T-helper 1 cell (primary cell): ENCODE measurements around the gene SHISAL1.

Experiments used
- DNase-seq, 5 donors: peaks; one replicate each; pipeline ENCODE4 v3.0.0-alpha.2; 2012 to 2020

Gene SHISAL1

DNA sequence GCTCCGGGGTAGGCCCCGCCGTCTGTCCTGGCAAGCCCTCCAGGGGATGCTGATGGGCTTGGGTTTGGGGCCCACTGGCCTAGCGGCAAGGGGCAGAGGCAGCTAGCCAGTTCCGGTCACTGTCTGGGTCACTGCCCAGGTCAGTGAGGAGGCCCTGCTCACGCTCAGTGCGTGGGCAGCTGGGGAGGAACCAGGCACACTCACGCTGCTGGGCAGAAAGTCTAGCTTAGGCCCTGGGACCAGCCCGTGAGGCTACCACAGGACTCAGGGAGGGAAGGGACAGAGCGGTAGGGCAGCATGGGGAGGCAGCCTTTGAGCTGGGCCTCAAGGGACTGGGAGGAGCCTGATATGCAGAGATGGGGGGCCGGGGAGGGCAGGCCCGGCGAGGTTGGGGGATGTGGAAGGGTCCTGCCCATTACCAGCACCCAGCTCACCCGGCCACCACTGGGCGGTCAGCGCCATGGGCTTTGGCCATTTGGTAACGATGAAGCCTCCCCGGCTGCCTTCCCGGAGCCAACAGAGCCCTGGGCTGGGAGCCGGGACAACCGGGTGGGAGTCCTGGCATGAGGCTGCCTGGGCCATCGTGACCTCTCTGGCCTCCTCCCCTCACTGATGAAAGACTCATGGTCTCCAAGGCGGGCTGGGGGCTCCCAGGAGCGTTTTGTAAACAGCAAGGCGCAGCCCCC lies 14.2 kb downstream of the SHISAL1 start:
- no peak for DNase-seq

DNA sequence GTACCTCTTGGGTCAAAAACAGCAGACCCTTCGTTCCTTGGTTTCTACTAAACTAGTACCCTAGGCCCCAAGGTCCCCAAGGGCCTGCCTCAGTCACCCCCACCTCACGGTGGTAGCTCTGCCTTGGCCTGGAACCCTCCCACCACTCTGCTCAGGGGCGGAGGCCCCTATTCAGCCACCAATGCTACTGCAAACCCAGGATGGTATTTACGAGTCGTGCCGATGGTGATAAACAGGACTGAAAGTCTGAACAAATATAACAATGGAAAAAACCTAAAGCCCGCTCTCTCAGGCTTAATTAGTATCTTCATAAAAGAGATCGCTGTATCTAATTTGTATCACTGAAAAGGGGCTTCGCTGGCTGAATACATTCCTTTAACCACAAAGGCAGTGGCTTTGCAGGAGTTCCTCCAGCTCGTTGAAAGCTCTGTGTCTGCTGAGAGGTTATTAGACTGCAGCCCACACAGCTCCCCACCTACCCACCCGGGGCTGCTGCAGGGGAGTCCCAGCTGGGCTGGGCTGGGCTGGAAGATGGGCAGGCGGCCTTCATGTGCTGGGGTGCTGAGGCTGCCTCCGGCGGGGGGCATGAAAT lies 15.2 kb downstream of the SHISAL1 start:
- DNase-seq, result no peak

DNA sequence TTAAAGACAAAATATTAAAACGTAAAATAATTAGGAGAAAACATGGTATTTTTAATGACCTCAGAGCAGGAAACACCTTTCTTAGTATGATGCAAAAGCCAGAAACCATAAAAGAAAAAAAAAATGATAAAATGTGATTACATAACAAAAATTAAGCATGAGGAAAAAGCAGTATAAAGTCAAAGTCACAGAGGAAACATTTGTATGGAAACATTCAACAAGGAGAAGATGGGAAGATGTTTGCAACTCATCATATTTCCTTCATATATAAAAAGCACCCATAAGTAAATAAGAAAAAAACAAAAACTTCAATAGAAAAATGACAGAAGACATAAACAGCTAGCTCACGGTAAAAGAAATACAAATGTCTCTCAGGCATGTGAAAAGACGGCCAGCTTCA lies 17.3 kb downstream of the SHISAL1 start:
- DNase-seq, result no peak

DNA sequence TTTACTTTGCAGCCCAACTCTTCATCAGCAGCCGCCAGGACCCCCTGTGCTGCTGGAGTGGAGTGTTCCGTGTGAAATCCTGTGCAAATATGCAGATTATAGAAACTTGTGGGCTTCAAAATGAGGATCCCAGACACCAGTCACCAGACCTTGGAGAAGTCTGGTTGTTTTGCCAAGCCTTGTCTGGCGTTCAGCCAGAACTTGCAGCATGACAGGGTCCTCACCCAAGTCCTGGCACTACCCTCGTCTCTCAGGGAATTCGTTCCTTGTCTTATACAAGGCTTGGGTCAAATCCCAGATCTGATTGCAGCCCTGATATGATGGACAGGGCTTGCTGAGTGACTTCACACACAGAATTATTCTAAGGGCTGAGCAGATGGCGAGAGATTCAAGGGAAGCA lies 18.9 kb downstream of the SHISAL1 start:
- no peak for DNase-seq

DNA sequence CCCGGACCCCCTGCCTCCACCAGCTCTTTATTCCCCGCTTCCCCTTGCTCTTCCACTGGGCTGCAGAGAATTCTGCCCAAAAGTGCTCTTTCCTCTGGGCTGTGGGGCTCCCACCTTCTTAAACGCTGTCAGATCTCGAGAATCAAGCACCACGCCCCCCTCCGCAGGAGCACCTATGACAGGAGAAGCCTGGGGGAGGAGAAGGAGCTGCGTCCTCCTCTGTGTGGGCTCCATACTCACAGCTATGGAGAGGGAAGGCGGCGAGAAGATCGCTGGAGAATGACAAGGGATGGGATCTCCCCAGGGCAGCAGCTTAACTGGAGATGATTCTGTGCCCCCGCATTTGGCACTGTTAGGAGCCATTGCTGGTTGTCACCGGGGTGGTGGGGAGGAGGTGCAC lies 19.7 kb downstream of the SHISAL1 start:
- no peak for DNase-seq

DNA sequence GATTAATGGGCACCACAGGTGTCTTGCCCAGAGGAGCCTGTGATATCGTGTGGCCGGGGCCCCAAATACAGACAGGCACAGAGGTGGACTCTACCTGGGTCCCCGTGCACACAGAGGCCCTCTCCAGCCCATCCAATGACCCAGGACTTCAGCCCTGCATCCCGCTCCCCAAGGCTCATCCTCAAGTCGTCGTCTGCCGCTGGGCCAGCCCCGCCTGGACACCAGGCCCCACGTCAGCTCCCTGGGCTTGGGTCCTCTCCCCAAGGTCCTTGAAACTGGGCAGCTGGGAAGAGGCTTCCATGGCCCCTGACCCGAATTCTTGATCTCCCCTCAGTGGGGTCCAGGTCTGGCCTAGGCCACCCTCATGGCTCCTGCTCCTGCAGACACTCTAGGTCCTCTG lies 20.2 kb downstream of the SHISAL1 start:
- DNase-seq, result no peak

DNA sequence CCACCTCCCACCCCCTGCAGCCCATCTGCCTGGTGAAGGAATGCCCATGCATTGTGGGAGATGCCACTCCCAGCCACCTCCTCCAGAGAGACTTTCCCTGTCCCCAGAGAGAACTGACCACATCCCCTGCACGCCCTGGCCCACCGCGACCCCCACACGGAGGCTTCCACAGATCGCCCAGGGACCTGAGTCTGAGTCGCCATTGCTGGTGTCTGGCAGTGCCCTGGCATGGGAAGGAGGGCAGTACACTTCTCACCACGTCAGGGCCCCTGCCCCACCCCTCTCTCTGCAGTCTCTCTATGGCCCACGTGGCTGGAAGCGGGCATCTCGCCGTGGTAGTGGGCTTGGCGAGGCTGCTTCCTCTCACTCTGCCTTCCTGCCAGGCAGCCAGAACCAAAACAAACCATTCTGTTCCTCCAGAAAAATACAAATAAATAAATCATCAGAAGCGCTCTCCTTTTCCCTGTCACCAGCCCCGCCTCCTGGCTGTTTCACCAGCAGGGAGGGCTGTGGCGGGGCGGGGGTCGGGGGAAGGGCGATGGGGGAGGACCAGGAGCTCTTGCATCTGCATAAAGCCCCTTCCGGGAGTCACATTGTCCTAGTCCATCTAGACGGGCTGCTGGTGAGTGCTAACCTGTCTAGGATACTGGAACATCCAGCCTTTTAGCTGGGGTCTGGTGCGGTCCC lies 20.9 kb downstream of the SHISAL1 start:
- DNase-seq, result no peak

DNA sequence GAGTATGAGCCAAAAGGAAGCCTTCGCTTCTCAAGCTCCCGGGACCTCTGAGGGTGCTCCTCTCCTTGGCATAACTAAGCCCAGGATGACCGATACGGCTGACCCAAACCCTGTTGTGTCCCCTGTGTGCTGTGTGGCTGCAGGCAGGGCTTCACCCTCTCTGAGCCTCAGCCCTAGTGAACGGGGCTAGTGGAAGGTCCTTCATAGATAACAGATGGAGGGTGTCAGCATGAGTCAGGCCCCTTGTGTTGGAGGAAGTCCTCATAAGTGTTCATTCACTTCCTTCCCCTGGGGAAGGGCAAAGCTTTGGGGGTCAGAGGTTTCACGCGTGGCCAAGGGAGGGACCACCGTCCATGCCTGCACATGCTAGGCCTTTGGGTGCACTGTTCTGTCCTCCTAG lies 21.5 kb downstream of the SHISAL1 start:
- DNase-seq, result no peak

DNA sequence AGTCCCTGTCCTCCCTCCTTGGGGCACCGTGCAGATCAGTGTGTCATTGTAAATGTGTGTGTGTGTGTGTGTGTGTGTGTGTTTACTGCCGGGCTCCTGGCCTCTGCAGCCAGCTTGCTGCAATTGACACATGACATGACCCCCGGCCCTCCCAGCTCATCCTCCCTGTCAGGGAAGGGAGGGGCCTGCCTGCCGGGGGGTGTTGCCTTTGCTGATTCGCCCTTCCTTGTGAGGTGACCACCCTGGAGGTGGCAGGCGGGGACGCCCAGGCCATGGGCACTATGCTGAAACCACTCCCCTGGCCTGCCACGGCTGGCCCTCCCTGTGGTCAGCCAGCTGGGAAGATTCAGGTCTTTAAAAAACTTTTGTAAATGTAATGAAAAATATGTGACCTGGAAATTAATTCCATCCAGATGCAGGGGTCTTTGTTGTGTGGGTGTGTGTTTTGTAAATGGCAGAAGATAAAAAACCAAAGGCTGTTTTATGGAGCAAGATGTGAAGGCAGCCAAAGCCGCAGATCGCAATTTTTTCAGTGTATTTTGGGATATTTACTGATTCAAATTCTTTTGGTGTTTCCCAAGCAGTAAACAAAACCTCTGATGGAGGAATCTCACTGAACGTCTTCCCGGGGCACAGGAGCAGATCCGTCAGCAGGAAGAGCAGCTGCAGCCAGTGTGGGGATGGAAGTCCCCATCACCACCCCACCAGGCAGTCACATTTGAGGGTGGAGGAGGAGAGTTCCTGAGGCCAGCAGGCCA lies 23.2 kb downstream of the SHISAL1 start:
- no peak for DNase-seq

DNA sequence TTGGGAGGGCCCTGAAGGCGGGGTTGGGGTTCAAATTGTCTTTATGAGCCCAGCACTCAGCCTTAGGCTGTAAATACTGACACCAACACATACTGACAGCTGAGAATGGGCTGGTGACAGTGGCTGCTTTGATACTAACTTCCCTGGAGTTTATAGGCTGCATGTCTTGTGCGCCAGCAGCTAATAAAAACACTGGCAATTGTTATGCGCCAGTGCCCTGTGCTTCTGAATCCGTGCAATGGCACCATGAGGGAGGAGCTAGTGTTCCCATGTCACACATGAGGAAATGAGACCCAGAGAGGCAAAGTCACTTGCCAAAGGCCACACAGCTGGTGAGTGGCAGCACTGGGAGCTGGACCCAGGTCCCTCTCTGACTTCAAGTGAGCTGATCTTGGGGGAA lies 23.8 kb downstream of the SHISAL1 start:
- DNase-seq, result no peak

DNA sequence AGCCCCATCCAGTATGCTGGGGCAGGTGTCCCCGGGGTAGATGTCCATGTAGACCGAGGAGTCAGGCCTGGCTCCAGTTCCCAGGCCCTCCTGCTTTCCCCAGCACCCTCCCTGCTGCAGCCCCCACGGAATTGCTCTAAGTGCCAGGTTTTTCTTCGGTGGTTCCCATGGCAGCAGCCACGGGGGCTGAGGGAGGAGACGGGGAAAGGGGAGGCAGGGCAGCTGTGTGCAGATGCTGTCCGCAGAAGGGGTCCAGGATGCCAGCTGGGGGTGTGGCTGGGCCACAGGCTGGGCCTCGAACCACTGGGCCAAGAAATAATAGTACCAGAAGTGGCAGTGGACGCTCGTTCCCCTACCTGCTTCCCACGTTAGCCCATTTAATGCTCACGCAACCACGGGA lies 25.0 kb downstream of the SHISAL1 start:
- DNase-seq, result no peak

DNA sequence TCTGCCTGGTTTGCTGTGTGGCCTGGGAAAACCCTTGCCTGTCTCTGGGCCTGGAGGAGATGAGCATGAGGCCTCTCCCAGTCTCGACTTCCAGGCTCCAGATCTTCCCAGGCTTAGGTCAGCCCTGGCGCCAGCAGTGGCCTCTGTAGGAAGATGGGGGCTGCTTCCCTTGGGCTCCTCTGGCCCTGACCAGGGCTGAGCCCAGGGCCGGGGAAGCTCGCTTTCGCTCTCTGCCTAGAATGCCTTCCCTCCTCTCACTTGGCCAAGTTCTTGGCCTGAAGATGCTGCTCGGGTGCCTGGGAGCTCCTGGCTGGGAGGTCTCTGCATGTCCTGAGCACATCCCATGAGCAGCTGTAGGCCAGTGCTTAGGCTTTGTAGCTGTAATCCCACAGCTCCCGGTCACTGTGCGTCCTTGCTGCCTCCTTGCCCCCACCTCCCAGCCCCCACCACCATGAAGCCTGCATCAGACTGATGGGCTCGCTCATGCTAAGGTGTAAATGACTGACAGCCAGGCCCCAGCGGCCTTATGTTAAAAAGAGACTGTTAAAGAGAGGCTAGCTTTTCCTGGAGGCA lies 25.5 kb downstream of the SHISAL1 start:
- DNase-seq, result no peak

DNA sequence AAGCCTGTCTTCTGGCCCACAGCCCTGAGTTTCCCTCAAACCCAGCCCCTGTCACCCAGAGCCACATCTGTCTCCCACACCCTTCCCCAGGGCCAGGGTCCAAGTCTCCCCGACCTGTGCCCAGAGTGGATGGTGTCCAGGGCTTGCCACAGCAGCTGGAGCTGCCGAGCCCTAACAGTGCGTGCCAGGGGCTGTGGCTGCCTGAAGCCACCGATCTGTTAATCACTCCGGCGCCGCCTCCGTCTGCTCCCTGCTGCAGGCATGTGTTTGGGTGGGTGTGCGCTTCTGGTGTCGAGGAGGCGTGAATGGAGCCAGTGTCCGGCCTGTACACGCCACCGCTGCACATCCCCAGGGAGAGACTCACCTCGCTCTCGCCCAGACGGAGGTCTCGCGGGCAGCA lies 26.1 kb downstream of the SHISAL1 start:
- no peak for DNase-seq

DNA sequence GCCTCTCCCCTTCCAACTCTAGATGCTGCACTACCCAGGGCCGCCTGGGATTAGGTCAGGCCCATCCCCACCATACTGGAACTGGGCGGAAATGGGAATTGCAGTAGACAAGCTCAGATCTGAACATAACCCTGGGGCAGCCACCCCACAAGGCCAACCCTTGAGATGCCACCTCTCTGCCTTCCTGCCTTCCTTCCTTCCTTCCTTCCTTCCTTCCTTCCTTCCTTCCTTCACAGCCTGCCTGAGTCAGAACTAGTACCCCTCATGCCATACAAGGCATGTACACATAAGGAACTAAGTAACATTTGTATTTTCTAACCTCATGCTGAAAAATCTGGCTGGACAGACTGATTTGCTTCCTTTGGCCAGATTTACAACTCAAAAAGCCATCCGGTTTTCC lies 28.0 kb downstream of the SHISAL1 start:
- no peak for DNase-seq

DNA sequence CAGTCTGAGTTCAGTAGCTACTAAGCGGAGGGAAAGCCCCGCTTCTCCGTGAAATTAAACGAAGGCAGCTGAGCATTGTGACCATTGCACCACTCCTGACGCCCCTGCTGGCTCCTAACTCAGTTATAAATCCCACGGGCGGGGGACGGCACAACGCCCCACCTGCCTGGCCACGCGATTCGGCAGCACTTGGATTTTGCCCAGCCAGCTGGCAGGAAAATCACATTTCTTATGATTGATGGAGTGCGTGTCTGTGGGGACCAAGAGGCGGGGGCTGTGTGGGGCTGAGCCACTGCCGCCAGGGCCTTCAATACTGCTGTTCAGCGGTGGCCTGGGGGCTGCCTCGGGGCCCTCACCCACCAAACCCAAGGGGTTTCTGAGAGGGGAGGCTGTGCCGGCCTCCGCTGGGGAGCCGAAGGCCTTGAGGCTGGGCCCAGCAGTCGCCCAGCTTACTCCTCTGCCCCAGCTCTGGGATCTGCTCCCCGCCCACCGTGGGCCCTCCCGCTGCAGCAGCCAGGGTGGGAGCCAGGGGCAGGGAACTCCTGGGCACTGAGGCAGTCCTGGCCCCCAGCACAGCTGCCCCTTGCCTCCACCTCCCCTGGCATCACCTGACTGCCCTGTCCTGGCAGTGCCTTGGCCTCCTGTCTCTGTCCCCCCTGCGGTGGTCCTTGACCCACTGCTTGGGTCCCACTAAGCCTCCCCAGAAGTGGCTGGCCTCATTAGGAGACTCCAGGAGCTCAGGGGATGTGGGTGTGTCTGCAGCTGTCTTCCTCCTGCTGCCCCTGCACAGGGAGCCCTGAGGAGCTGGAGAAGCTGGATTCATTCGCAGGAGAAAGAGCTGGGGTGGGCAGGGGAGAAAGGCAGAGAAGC lies 30.7 kb downstream of the SHISAL1 start:
- DNase-seq, result no peak

DNA sequence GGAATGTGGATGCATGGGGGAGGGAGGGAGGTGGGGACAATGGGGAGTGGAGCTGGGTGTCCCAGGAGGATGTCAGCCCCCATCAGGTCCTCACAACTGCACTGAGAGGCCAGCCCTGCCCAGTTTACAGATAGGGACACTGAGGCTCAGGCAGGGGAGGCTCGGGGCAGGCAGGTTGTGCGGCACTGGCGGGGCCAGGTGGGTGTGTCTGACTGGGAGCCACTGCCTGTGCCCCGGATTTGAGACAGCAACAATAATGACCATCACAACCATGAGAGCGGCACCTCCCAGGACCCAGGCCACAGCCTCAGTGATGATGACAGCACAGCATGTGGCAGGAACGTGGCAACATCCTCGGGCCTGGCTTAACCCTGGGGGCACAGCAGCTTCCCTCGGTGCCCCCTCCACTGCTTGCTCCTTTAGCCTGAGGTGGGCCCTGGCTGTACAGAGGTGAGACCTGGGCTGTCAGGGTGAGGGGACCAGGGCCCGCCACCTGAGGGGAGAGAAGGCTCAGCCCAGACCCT lies 32.0 kb downstream of the SHISAL1 start:
- no peak for DNase-seq

DNA sequence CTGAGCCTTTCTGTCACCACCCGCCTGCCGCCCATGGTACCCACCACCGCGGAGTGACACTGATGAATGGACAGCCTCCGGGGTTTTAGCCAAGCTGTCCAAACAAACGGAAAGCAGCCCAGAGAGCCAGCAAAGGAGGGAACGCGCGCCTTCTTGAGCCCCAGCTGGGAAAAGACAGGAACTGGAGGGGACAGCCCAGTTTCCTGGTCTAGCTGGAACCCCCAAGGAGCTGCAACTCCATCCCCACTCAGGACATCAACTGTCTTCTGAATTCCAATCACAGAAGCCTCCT lies 33.7 kb downstream of the SHISAL1 start:
- no peak for DNase-seq

DNA sequence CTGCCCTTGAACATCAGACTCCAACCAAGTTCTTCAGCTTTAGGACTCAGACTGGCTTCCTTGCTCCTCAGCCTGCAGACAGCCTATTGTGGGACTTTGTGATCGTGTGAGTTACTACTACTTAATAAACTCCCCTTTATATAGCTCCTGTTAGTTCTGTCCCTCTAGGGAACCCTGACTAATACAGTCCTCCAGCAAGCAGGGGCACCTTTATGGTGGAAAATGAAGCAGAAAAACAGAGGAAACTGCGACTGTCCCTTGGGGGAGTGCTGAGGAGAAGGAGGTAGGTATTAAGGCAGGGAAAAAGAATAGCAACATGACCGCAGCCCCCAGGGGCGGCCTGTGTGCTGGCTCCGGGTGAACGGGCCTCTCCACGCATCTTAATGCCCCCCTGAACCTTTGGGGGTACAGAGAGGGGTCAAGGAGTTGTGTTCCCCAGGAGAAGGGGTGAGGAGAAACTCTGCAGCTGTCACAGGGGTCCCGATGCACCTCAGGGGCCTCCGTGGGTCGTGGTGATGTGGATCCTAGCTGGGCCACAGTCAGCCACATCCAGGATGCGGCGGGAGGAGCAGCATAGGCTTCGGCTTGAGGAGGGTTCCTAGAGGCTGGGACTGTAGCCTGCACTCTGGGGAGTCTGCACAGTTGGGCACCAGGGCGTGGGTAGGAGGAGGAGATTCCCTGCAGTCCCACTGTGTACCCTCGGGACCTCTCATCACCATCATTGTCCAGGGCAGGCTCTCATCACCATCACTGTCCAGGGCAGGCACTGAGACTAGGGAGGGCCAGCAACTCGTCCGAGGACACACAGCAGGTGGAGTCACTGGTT lies 34.3 kb downstream of the SHISAL1 start:
- DNase-seq, result no peak

DNA sequence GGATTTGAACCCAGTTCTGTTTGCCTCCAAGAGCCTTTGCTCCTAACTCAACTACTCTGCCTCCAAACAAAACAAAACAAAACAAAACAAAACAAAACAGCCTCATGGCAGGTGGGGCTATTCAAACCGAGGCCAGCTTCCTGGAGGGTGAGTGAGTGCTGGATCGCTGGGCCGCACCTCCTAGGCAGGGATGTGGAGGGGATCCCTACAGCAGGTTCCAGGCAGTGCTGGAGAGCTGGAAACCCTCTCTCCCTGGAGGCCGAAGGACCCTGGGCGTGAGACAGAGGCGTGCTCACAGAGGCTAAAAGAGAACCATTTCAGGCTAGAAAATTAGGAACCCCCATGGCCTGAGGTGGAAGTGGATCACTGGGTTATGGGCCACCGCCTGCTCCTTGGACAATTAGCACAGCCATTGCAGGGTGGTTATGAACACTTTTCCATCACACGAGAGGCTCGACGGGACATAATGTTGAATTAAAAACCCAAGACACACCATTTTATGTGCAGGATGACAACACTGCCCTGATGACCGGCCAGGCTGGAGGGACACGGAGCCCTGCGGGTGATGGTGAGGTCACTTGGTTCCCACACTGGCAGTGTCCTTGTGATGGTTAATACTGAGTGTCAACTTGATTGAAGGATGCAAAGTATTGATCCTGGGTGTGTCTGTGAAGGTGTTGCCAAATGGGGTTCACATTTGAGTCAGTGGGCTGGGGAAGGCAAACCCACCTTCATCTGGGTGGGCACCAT lies 35.2 kb downstream of the SHISAL1 start:
- DNase-seq, result no peak

DNA sequence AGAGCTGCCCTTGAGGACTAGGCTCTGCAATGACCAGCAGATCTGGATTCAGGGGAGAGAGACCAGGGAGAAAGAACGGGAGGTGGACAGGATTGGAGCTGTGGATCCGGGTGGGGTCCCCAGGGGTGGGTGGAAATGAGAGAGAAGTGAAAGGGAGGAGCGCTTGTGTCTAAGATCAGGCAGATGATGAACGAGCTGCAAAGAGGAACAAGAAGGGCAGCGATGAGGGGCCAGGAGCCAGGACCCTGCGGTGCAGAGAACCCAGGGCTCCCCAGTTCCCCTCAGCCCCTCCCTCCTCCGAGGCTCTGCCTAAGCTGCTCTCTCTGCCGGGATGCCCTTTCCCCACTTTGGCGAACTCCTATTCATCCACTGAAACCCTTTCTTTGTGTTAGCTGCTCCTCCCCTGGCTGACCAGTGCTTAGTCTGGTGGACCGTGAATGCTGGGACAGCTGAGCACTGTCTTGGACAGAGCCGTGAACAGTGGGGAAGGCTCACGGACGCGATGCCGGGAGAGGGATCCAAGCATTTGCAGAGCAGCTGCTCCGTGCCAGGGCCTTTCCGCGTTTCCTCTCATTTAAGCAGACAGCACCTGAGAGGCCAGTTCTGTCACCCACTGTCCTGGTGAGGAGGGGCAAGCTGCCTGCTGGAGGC lies 35.9 kb downstream of the SHISAL1 start:
- no peak for DNase-seq
